K562 (cell line): ENCODE measurements around the gene RTL10. TPM values are rescaled to one million over a fixed set of nuclear protein-coding genes. Genes with fewer than 3 reads are reported as not detected.

Experiments
- FIP1L1 ChIP-seq: fragments of 200-400 bp; formaldehyde crosslinking; IDR thresholded peaks from 2 replicates; pipeline ENCODE4 v1.6.1; 2018; ENCODE audit warnings: mild to moderate bottlenecking, low read depth, low read length; ENCODE audit not compliant: poor library complexity, severe bottlenecking
- LARP7 ChIP-seq: fragments of 450-650 bp; IDR thresholded peaks from 2 replicates; pipeline ENCODE4 v1.6.1; 2016
- MYC ChIP-seq, 2 experiments: fragments of 250-450 bp in 1 of 2; sonication (Bioruptor Pico) in 1 of 2; IDR thresholded peaks; 2 replicates each; pipeline versions ENCODE4 v1.5.1 to v1.6.1; 2012 to 2021; ENCODE audit warnings: low read depth in 2 of 2, borderline replicate concordance in 1 of 2, improper control_type of control experiment in 1 of 2, low read length in 1 of 2, mild to moderate bottlenecking in 1 of 2, moderate library complexity in 1 of 2
- PRMT5 ChIP-seq: sonication (generic); formaldehyde crosslinking; IDR thresholded peaks from 2 replicates; pipeline ENCODE4 v1.5.0; 2020; ENCODE audit warnings: missing genetic modification reagents
- ZNF232 ChIP-seq: sonication (generic); formaldehyde crosslinking; IDR thresholded peaks from 2 replicates; pipeline ENCODE4 v1.8.0; 2022; ENCODE audit warnings: mild to moderate bottlenecking, missing genetic modification reagents
- polyA plus RNA-seq, 8 experiments: library from polyadenylated mRNA; depleted of rRNA in 4 of 8; stranded (reverse) in 5 of 8; unstranded in 3 of 8; fragments of >200 nt; fragmentation: Nextera tagmentation in 2 of 8; fragmentation: Illumina TruSeq in 1 of 8; extraction: Ambion mirVana in 2 of 8; extraction: Trizol in 1 of 8; gene quantifications; 2 replicates each; pipeline versions ENCODE4 v1.2.1 to v1.2.3, GENCODE V29; 2011 to 2014; ENCODE audit warnings: inconsistent platforms in 1 of 8, missing spikeins in 1 of 8
- total RNA-seq, 7 experiments: library from RNA; depleted of rRNA in 6 of 7; stranded (reverse); fragments of >200 nt in 6 of 7; fragmentation: Illumina TruSeq in 2 of 7; extraction: Trizol in 2 of 7; gene quantifications; 2 replicates each; pipeline versions ENCODE4 v1.2.1 to v1.2.3, GENCODE V29; 2011 to 2021; ENCODE audit warnings: low replicate concordance in 1 of 7
- TF ChIP-seq, protein P1 (sequence below): sonication (generic); formaldehyde crosslinking; IDR thresholded peaks from 2 replicates; pipeline ENCODE4 v1.8.1; 2023; ENCODE audit warnings: mild to moderate bottlenecking, missing genetic modification reagents
- TF ChIP-seq, protein P2 (sequence below), 2 experiments: fragments of 450-650 bp in 1 of 2; sonication (generic) in 1 of 2; formaldehyde crosslinking in 1 of 2; IDR thresholded peaks; 2 replicates each; pipeline versions ENCODE4 v1.7.1 to v1.9.0; 2016 to 2022; ENCODE audit warnings: inconsistent platforms in 1 of 2, mild to moderate bottlenecking in 1 of 2, missing genetic modification reagents in 1 of 2

RTL10 gene
- total and polyA plus RNA-seq, 9 of the 15 experiments (the other 6 are each of a cell fraction or from before 2014, with no cell fraction given) = 19.8 to 75.5 (median 32.5) TPM

DNA sequence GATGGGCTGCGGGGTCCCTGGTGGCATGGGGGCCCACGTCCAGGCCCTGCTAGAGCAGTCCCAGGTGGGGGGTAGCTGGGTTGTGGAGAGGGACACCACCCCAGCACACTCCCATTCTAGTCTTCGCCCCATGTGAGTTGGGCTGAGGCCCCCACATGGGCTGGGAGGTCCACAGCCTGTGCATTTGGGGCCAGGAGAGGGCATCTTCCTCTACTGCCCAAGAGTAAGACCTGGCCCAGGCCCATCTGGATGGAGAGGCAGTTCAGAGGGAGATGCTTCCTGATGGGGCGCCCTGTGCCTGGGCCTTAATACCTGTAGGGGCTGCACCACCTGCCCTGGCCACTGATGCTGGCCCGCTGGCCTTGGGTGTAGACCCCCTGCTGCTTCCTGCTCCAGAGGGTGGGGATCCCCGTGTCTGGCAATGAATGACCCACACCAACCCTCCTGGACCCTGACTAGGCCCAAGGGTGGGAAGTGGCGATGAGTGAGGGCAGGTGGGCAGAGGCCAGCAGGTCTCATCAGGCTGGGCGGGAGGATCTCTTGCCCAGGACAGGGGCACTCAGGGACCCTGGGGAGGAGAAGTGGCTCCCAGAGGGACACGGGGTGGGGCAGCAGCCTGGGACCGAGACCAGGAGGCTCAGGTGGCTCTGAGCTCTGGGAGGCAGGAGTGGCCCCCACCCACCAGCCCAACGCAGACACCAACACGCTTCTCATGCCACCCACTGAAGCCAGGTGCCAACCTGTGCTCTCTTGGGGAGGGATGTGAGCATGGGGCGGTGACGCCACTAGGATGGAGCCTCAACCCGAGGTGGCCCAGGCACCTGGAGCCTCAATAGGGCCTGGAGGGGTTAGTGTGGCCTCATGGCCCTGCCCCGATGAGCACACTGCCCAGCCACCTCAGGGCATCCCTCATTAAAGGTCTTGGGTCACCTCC, 17.4 kb upstream of the RTL10 start (continued):
- TF ChIP-seq, protein P1, sequence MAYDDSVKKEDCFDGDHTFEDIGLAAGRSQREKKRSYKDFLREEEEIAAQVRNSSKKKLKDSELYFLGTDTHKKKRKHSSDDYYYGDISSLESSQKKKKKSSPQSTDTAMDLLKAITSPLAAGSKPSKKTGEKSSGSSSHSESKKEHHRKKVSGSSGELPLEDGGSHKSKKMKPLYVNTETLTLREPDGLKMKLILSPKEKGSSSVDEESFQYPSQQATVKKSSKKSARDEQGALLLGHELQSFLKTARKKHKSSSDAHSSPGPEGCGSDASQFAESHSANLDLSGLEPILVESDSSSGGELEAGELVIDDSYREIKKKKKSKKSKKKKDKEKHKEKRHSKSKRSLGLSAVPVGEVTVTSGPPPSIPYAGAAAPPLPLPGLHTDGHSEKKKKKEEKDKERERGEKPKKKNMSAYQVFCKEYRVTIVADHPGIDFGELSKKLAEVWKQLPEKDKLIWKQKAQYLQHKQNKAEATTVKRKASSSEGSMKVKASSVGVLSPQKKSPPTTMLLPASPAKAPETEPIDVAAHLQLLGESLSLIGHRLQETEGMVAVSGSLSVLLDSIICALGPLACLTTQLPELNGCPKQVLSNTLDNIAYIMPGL = peak; percentile 21; the same call in 1 of the 2 replicates
- TF ChIP-seq ZNF232 (CRISPR knock-in tag) (no peak), MYC (IDR thresholded peaks at IDR 0.05; ENCODE audit: low read depth, low read length) (no peak), MYC (CRISPR knock-in tag; IDR thresholded peaks at IDR 0.05; ENCODE audit: borderline replicate concordance, low read depth) (peak; percentile 21; the same call in 1 of the 2 replicates), LARP7 (no peak), FIP1L1 (peak; percentile 8), PRMT5 (CRISPR knock-in tag) (0 out of 2 replicates have a peak, but pooled peaks have one; percentile 27)
- TF ChIP-seq, protein P2, sequence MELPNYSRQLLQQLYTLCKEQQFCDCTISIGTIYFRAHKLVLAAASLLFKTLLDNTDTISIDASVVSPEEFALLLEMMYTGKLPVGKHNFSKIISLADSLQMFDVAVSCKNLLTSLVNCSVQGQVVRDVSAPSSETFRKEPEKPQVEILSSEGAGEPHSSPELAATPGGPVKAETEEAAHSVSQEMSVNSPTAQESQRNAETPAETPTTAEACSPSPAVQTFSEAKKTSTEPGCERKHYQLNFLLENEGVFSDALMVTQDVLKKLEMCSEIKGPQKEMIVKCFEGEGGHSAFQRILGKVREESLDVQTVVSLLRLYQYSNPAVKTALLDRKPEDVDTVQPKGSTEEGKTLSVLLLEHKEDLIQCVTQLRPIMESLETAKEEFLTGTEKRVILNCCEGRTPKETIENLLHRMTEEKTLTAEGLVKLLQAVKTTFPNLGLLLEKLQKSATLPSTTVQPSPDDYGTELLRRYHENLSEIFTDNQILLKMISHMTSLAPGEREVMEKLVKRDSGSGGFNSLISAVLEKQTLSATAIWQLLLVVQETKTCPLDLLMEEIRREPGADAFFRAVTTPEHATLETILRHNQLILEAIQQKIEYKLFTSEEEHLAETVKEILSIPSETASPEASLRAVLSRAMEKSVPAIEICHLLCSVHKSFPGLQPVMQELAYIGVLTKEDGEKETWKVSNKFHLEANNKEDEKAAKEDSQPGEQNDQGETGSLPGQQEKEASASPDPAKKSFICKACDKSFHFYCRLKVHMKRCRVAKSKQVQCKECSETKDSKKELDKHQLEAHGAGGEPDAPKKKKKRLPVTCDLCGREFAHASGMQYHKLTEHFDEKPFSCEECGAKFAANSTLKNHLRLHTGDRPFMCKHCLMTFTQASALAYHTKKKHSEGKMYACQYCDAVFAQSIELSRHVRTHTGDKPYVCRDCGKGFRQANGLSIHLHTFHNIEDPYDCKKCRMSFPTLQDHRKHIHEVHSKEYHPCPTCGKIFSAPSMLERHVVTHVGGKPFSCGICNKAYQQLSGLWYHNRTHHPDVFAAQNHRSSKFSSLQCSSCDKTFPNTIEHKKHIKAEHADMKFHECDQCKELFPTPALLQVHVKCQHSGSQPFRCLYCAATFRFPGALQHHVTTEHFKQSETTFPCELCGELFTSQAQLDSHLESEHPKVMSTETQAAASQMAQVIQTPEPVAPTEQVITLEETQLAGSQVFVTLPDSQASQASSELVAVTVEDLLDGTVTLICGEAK (IDR thresholded peaks at IDR 0.05) = no peak
- TF ChIP-seq, protein P2 (CRISPR knock-in tag; IDR thresholded peaks at IDR 0.05) = peak; percentile 24; the same call in 1 of the 2 replicates
